NCI-H1694 treated with DMSO at 0.1 percent for 48 hours (cell line): Measurements from ENCODE around the gene NAA15.
"Not testable (repeated sequence)": the region's sequence is repeated elsewhere in the genome, so short reads cannot be mapped to it uniquely, and the experiment has no call there.

Experiments used
- DNase-seq: peaks from one replicate; lab custom pipeline; 2025; lab: John Stamatoyannopoulos, UW

The NAA15 gene

GRCh38 chr4:139367421-139368090 is 66.3 kb downstream of the NAA15 start:
- DNase-seq = no peak

- no peak for DNase-seq
Measured at GRCh38 chr4:139368998-139369397, 67.7 kb downstream of the NAA15 start.

DNA sequence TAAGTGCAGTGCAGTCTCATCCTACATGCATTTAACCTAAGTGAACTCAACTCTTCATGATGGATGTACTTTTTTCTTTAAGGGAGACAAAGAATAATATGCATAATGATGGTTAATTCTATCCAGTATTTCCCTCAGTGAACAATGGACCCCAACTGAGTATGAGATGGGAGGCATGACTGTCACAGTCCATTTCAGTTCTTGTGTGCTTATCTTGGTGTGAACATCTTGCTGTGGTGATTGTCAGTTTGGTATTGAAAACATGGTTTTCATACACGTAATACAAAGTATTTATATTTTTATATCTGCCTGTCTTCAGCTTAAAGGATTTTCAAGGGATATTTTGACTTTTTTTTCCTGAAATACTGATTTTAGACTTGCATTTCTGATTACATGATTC is 72.9 kb downstream of the NAA15 start:
- DNase-seq = no peak

DNA sequence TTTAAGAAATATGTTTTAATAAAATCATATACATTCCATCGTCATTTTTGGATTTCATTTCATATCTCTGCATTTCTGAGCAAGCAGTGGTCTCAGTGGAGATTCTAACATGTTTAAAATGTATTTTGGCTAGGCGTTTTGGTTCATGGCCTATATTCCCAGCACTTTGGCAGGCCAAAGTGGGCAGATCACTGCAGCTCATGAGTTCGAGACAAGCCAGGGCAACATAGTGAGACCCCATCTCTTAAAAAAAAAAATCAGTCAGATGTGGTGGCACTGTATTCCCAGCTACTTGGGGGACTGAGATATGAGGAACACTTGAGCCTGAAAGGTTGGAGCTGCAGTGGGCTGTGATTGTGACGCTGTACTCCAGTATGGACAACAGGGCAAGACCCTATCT is 85.1 kb downstream of the NAA15 start:
- DNase-seq = no peak

DNA sequence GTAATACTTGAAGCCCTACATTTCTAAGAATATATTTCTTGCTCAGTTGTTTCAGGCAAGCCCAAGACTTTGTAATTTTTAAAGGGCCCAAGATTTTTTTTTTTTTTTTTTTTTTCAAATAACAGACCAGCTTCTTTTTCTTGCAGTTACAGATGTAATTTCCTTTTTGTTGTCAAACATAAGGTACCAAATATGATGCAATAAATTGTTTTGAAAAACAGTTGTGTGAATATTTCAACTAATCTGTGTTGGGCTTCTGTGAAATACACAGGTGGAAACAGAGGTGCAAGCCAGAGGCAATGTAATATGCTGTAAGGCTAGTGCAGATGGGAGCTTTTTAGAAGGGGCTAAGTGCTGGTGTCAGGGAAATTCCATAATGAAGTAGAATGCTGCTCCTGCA is 87.8 kb downstream of the NAA15 start:
- DNase-seq = no peak

DNA sequence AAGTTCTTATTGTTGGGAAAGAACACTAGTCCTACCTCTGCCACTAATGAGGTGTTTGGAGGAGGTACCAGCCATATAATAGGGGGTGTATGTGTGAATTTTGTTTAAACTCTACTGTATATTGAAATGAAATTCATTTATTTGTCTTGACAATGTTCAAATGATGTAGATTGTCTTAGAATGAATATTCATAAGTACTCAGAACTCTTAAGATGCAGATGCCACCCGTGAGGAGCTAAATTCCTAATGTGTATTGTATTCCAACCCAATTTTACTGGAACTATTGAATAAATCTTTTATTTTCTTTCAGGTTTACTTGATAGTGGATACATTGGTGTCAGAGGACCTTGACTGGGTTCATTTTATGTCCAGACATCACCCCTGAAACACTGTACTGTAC is 88.7 kb downstream of the NAA15 start:
- no peak for DNase-seq

DNA sequence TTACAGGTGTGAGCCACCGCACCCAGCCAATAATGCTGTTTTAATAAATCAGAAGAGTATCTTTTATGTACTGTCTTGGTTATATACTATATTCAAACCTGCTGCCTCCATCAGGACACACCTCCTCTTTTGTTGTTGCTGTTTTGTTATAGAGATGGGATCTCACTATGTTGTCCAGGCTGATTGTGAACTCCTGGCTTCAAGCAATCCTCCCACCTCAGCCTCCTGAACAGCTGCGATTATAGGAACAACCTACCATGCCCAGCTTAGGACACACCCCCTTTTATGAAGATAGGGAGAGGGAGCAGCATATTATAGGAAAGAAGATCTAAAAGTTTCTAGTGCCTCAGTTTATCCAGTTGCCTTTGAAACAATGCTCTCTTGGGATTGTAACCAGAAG is 90.4 kb downstream of the NAA15 start:
- DNase-seq = no peak

DNA sequence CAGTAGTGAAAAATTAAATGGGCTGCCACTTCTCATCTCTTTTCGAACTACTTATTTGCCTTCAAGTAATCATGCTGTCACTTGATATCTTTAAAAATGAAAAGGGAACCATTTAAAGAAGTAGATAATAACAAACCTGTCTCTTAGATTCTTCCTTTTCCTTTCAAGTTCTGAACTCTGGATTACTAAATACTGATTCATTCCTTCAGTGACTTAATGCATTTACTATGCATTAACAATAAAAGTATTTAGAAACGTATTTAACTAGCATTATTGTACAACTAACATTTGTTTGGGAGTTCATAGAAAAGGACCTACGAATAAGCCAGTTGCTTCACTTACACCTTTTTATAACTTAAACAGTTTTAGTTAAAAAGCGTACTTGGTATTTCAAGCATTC is 91.5 kb downstream of the NAA15 start:
- no peak for DNase-seq

- DNase-seq = no peak
Measured at GRCh38 chr4:139401368-139401767, 100.1 kb downstream of the NAA15 start.

- DNase-seq = no peak
Measured at GRCh38 chr4:139402436-139402835, 101.1 kb downstream of the NAA15 start.

DNA sequence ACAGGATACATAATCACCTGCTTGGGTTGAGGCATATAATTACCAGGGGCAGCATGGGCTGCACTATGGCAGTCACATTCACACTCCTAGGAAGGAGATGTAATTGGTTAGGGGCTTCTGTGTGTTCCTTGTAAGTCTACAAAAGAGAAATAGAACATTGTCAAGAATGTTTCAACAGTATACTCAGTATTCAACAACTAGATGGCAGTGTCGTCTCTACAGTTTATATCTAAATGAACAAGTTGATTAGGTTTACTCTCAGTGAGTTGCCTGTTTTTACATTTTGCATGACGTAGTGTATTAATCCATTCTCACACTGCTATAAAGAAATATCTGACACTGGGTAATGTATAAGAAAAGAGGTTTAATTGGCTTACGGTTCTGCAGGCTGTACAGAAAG is 102.2 kb downstream of the NAA15 start:
- DNase-seq = no peak

DNA sequence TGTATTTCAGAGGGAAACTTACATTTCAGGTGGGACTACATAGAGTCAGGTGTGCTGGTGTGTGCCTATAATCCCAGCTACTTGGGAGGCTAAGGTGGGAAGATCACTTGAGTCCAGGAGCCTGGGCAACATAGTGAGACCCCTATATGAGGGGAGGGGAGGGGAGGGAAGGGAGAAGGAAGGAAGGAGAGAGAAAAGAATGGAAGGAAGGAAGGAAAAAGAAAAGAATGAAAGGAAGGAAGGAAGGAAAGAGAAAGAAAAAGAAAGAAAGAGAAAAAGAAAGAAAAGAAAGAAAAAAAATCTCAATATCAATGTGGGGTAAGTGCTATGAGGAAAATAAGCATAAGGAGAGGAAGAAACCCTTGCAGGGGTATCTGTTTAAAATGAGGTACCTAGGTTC is 109.0 kb downstream of the NAA15 start:
- no peak for DNase-seq

- not testable (repeated sequence) for DNase-seq
Measured at GRCh38 chr4:139414671-139415210, 113.4 kb downstream of the NAA15 start.

GRCh38 chr4:139416073-139416673 is 114.9 kb downstream of the NAA15 start:
- peak; percentile 33 for DNase-seq

GRCh38 chr4:139419388-139419914 is 118.1 kb downstream of the NAA15 start:
- peak; percentile 29 for DNase-seq

DNA sequence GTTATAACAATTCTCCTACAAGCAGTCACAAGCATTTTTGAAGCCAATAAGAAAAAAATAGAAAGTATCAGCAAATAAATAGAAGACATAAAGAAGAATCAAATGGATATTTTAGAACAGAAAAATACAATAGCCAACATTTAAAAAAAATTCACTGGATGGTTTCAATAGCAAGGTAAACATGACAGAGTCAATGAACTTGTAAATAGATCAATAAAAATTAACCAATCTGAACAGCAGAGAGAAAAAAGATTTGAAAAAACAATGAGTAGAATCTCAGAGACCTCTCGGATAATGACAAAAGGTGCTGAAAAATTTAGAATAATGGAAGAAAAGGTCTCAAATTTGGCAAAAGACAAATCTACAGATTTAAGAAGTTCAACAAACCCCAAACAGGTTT is 119.3 kb downstream of the NAA15 start:
- no peak for DNase-seq

DNA sequence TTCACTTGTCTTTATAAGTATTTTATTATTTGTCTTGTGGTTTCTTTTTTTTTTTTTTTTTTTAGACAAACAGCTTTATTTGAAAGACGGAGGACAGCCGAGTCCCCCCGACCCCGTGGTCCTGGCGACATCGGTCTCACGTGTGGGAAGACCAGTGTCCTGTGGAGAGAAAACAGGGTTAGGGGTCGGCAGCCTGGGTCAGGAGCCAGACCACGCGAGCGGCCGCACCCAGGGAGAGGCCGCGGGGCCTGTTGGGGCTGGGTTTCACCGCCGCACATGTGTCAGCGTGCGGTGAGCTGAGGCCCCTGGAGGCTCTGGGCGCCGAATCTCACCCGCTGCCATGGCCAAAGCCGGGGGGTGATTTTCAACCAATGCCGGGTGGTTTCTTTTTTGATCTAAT is 134.8 kb downstream of the NAA15 start:
- no peak for DNase-seq

- DNase-seq = no peak
Measured at GRCh38 chr4:139438141-139438540, 136.8 kb downstream of the NAA15 start.

GRCh38 chr4:139441029-139441428 is 139.7 kb downstream of the NAA15 start:
- DNase-seq = no peak

- no peak for DNase-seq
Measured at GRCh38 chr4:139443661-139444060, 142.4 kb downstream of the NAA15 start.

DNA sequence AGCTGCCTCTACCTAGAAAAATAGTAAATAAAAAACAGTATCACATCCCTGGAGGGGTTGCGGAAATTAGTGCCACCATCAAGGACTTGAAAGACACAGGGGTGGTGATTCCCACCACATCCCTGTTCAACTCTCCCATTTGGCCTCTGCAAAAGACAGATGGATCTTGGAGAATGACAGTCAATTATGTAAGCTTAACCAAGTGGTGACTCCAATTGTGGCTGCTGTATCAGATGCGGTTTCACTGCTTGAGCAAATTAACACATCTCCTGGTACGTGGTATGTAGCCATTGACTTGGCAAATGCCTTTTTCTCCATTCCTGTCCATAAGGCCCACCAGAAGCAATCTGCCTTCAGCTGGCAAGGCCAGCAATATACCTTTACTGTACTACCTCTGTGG is 143.6 kb downstream of the NAA15 start:
- DNase-seq = not testable (repeated sequence)

- DNase-seq = not testable (repeated sequence)
Measured at GRCh38 chr4:139447078-139447477, 145.8 kb downstream of the NAA15 start.

GRCh38 chr4:139450586-139450985 is 149.3 kb downstream of the NAA15 start:
- DNase-seq = no peak

GRCh38 chr4:139451997-139452396 is 150.7 kb downstream of the NAA15 start:
- no peak for DNase-seq
